Stimulated activated CD4-positive, alpha-beta T cell treated with anti-CD3 and anti-CD28 coated beads, TNF-alpha, amount 100 ng/mL, for 48 hours (primary cell): ENCODE measurements around the gene HOXB2.

ENCODE experiments used
- DNase-seq, 3 donors: peaks; one replicate each; pipeline ENCODE4 v3.0.0-alpha.2; 2020; ENCODE audit warnings: low read depth in 3 of 3

HOXB2 gene

DNA sequence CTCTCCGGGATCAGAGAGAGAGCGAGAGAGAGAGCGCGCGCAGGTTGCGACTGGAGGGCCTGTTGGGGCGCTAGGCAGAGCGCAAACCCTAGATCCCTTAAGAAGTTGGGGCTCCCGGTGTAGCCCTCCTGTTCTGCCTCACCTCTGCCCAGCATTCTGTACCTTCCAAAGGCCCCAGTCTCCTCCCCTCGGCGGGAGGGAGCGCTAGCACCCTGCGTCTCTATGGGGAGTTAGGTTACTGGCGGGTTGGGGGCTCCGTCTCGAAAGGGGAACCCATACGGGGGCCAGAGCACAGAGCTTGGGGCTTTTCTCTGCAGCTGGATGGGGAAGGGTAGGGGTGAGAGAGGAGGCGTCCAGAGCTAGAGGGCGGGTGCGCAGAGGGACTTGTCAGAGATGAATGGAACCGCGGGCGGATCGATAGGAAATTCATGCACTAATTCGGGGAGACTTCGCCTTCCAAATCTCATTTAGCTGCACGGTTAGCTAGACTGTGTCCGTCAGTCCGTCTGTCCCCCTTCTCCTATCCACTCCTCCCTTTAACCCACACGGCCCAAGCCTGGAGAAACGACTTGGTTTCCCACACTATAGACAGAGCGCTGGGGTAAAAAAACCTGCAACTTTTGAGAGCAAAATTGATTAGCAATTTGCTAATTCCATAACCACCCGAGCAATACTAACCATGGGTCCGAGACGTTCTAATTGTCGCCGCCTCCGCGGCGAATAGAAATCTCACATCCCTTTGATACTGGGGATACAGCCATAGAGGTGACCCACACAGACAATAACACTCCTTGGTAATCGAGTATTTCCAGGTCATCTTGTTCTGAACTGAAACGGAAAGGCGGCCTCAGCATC is 33.9 kb upstream of the HOXB2 start:
- no peak for DNase-seq

DNA sequence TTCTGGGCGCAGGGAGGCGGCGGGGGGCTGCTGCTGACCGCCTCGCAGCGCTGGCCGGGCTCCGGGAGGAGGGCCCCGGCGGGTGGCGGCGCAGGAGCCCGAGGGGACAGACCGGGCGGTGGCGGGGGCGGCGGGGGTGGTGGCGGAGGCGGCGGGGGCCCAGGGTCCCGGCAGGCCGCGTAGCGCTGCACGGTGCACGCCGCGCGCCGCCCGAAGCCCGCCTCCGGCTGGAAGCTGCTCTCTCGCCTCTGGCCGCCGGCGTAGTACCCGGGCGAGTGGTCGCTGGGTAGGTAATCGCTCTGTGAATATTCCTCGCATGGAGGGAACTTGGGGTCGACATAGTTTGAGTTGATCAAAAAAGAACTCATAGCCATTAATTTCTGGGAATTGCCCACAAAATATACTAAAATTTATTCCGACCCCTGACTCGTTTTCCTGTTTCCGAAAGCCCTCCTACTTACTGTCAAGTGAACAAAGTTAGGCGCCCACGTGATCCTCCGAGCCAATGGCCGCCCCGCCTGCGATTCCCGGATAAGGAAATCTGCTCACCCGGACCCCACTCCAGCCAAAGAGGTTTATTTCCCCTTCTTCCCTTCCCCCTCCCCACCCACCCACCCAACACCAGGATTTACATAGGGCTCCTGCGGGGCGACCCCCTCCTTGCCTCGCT is 33.2 kb upstream of the HOXB2 start, which contains the start of gene HOXB4:
TSS of gene HOXB4 (minus strand) at position 405 of the 670 bp plus-strand sequence. CDS start at position 374, 31 bp downstream.
- no peak for DNase-seq

GRCh38 chr17:48577330-48577945 is 32.5 kb upstream of the HOXB2 start:
- DNase-seq = no peak

- no peak for DNase-seq
Measured at GRCh38 chr17:48576479-48577309, 31.8 kb upstream of the HOXB2 start.

DNA sequence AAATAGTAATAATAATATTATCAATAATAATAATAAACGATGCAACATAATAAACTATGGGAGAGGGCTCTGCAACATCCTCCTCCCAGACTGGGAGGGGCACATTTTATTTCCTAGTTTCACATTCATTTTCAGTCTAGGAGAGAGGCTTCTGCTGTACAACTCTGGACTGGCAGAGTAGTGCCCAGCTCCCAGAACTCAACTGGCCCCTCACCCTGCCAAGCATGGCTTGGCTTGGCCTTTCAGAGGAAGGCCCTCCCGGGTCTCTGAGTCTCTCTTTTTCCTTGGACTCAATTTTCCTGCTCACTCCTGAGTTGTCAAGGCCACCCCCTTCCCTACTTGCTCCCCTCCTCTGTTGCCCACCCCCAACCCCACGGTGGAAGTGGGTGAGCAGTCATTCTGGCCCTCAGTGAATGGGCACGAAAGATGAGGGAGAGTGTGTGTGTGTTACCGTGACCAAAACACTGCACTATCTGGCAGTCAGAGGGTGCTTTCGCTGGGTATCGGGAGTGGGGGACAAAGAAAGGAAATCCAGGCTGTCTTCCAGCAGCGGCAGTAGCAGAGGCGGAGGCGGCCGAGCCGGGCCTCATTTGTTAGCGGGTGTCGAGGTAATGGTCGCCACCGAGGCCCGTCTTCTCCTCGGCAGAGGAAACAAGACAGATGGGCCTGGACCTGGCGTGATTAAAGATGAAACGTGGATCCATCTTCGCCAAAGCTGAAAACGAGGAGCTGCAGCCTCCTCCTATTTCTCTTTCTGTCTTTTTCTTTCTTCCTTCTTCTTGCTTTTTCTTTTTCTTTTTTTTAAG is 31.0 kb upstream of the HOXB2 start:
- no peak for DNase-seq

GRCh38 chr17:48575066-48575582 is 30.2 kb upstream of the HOXB2 start:
- DNase-seq = no peak

- DNase-seq = no peak
Measured at GRCh38 chr17:48574505-48575065, 29.7 kb upstream of the HOXB2 start.

DNA sequence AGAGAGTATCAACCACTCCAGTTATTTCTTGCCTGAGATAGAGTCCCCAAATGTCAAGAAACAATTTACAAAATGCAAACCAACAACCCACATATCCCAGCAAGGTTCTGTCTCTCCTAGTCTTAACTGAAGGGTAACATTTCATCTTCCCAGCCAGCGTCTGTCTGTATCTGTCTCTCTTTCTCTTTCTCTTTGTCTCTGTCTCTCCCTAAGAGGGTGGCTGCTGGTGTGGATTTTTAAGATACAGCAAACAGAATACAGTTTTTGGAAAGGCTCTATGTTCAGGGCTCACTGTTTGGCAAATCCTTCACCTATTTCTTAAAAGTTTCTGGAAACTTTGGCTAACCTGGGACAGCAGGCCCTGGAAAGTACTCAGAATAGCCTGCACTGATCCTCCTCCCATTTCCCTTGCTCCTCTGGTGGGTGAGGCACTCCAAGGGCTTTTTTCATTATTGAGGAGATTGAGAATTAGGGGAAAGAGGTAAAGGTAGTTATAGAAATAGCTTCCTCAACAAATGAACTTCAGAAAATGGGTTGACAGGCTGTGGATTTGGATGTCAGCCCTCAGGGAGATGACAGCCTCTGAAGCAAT is 27.0 kb upstream of the HOXB2 start:
- DNase-seq = no peak

DNA sequence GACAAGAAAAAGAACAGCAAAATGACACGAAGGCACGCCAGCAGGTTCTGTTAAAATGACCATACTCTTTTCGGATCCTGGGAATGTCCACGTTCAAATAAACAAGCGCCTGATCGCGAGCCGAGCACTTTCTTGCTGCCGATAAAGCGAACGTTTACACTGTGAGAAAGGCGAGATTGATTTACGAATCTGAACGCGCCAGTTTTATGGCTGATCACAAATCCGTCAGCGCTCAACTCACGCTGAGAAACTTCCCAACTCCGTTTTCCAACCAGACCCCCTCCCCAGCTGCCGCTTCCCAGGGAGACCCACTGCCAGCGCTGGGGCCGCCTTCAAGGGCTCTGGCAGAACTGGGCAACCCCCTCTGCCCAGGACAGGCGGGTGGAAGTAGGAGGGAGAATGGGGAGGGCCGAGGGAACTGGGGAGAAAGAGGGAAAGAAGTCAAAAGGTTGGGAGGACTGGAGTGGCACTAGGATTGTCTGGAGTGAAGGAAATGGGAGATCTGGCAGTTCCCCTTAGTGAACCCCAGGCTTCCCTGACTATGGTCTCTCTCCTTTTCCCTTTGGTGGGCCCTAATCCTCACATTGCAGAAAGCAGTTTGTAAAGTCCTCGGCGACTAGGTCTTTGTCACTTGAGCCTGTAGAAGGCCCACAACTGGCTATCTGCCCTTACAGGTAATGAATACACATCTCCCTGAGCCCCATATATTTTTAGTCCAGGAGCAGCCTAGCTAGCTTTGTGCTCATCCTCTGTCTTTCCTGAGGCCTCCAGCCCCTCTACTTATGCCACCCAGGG is 26.3 kb upstream of the HOXB2 start:
- DNase-seq = no peak

- no peak for DNase-seq
Measured at GRCh38 chr17:48570325-48571023, 25.6 kb upstream of the HOXB2 start.

DNA sequence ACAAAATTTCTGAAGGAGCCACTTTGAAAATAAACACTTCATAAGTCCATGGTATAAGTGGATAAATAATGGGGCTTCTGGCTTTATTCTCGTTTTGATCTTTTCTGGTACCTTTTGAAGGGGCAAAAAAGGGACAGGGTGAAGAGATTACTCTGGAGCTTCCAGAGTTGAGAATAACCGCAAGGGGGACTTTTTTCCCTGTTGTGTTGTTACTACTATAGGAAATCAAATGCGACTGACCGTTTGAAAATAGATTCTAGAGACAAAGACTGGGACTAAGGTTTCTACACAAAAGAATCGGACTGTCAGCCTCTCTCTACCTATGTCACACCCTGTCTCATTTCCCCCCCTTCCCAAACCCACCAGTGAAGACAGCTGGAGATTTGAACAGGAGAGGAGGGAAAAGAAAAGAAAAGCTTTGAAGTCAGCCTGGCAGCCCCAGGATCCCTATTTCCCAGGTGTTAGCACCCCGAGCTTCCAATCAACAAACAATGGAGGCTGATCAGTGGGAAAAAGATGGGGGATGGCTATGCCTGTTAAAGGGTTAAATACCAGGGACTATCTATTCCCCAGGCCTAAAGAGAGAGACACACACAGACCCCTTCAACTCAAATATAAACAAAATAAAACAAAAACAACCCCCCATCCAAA is 24.9 kb upstream of the HOXB2 start:
- no peak for DNase-seq

DNA sequence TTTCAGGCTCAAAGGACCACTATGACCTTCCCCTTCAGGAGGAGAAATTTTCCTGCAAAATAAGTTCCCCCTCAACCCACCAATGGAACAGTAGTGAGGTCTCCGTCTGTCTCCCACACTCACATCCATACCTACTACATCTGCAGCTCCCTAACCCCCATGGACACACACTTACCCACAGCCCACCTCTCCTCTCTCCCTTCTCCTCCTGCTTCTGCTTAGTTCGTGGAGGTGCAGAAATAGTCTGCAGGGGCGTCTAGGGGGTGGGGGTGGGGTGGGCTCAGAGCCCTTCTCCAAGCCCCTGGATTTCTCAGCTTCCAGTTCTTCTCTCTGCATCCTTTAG is 24.3 kb upstream of the HOXB2 start:
- DNase-seq = no peak

DNA sequence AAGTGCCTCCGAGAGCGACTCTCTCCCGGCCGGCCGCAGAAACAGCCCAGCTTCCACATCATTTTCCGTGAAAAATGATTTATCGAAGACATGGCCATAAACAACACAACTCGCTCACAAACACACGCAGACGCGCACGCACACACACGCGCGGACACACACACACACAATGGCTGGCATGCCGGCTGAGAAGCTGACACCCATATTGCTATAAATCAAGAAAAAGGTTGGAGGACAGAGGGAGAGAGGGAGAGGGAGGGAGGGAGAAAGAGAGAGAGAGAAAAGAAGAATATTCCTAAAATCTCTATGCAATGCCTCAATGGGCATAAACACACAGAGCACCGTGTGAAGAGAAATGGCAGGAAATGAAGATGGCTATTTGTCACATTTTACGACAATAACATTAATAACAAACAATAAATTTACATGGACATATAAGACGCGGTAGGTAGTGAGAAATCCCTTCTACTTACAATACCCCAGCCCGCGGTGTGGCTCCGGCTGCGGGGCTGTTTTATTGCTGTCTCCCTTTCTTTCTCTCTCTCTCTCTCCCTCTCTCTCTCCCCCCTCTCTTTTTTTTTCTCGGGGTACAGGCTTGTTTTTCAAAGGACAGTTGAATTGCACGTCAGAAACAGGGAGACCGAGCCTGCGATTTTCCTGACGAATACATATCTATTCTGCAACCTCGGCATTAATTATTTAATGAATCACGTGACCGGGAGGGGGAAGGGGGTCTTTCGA is 23.8 kb upstream of the HOXB2 start:
- DNase-seq = no peak

DNA sequence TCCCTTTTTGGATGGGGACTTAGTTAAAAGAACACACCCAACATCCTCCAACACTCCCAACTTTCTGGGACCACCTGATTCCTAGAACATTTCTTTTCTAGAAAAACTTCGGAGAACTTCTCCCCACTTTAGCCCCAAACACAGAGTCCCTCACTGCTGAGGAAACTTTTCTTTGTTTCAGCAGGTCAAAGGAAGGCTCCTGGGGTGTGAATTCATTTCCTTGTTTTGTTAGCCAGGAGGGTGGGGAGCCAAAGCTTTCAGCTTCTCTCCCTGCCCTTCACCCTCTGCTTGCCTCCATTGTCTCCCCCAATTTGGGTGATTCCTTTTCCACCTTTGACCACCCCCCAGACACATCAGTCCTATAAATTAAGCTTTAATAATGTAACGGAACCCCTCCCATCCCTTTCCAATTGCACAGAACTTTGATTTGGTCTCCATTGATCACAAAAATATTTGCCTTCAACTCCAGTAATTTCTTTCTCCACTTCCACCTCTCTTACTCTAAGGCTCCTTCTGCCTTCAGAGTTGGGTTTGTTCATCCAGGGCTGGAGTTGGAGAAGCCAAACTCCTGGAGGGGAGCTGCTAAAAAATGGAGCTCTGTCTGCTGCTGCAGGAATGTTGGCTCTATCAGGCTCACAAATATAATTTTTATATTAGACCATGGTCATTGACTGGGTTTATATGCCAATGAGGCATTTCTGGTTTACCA is 22.9 kb upstream of the HOXB2 start:
- DNase-seq = no peak

DNA sequence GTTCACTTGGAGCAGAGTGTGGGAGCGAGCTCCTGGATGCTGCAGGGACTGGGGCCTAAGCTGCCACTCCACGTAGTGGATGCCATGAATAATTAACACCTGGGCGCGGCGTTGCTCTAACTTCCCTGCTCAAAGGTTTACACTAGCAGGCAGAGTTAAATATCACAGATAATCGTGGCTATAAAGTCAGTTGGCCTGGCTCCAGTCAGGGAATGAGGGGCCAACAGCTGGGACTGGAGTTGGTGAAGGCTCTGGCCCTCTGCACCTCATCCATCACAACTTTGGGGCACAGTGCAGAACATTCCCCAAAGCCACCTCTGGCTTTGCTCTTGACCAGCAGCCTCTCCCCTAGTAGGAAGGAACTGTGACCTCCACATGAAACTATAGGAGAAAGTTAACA is 22.3 kb upstream of the HOXB2 start:
- no peak for DNase-seq

DNA sequence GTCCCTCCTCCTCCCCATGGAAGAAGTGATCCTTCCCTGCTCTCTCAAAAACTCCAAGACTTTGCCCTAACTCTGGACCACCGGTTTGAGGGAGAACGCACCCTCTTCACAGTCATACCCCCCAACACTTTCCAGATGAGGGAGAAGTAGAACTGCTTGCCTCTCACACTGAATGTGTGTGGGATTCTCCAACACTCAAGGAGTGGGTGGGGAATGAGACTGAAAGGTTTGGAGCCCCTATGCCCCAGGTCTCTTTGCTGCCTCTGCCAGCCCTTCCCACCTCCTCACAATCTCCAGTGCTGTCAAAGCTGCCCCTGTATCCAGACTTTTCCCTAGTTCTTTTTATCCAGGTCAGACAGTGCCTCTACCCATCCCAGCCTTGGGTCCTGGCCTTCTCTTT is 21.8 kb upstream of the HOXB2 start:
- no peak for DNase-seq
